Parathyroid adenoma (tissue), 2 donors: ENCODE measurements around the gene RAB23.
A peak's percentile ranks its signal among the peaks of the same experiment; 100 is the strongest.

ENCODE experiments used
- H2AFZ ChIP-seq: fragments of 300-600 bp; sonication (generic); one replicate; pipeline ENCODE4 v1.7.0; 2017; ENCODE audit warnings: antibody characterized with exemption, mild to moderate bottlenecking
- H3K27ac ChIP-seq: fragments of 300-600 bp; sonication (generic); one replicate; pipeline ENCODE4 v1.7.0; 2017
- H3K27me3 ChIP-seq: fragments of 300-600 bp; sonication (generic); one replicate; pipeline ENCODE4 v1.7.0; 2017; ENCODE audit warnings: low read length; ENCODE audit not compliant: control insufficient read depth, insufficient read depth
- H3K36me3 ChIP-seq: fragments of 300-600 bp; sonication (generic); one replicate; pipeline ENCODE4 v1.7.0; 2017; ENCODE audit warnings: low read length; ENCODE audit not compliant: control insufficient read depth, insufficient read depth
- H3K4me1 ChIP-seq: fragments of 300-600 bp; sonication (generic); one replicate; pipeline ENCODE4 v1.7.0; 2017; ENCODE audit warnings: control low read depth
- H3K4me2 ChIP-seq: fragments of 300-600 bp; sonication (generic); one replicate; pipeline ENCODE4 v1.7.0; 2017; ENCODE audit warnings: low read length
- H3K4me3 ChIP-seq: fragments of 300-600 bp; sonication (generic); one replicate; pipeline ENCODE4 v1.7.0; 2017; ENCODE audit warnings: low read depth, low read length
- H3K79me2 ChIP-seq: fragments of 300-600 bp; sonication (generic); one replicate; pipeline ENCODE4 v1.7.0; 2017; ENCODE audit warnings: control low read depth
- H3K9ac ChIP-seq: fragments of 300-600 bp; sonication (generic); one replicate; pipeline ENCODE4 v1.7.0; 2017; ENCODE audit warnings: mild to moderate bottlenecking
- H3K9me3 ChIP-seq: fragments of 300-600 bp; sonication (generic); one replicate; pipeline ENCODE4 v1.7.0; 2017; ENCODE audit warnings: low read length; ENCODE audit not compliant: control insufficient read depth
- TF ChIP-seq, protein P1 (sequence below): fragments of 300-600 bp; sonication (generic); IDR thresholded peaks from one replicate; pipeline ENCODE4 v1.7.0; 2017; ENCODE audit warnings: antibody characterized with exemption, mild to moderate bottlenecking
- donor health status: primary hyperparathyroidism.

Gene RAB23

DNA sequence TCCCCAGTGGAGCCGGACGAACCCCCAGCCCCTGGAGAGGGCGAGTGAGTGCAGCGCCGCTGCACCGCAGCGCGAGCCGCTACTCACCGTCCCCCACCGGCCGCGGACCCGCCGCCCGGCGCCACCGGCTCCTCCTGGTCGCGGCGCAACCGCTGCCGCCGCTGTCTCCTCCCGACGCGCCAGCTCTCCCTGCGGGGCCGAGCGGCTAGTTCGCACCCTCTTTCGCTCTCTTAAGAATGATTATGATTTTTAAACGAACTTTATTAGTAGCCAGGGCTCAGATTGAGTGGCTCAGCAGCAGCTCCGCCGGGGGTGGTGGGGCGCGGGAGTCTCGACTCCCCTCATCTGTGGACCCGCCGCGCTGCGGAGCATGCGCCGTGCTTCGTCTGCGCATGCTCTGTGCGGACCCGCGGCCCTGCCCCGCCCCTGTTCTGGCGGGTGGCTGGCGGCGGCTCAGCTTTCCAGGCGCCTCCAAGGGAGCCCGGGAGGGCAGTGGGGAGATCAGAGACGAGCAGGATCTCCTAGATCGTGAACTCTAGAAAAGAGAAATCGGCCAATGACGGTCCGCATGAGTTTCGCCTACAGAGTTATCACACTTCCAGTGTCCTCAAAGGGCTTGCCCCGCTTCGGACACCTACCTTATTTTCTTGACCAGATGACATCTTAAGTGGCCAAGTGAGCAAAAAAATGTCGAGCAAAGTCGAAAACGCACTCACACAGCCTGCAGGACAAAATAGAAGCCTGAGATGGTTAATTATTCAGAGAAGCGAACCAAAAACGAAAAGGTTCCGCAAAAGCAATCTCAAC, at the start of gene RAB23:
Gene RAB23 (minus strand): TSS at position 372 of the 807 bp plus-strand sequence. CDS start 11,927 bp downstream, outside the sequence.
- TF ChIP-seq, protein P1, sequence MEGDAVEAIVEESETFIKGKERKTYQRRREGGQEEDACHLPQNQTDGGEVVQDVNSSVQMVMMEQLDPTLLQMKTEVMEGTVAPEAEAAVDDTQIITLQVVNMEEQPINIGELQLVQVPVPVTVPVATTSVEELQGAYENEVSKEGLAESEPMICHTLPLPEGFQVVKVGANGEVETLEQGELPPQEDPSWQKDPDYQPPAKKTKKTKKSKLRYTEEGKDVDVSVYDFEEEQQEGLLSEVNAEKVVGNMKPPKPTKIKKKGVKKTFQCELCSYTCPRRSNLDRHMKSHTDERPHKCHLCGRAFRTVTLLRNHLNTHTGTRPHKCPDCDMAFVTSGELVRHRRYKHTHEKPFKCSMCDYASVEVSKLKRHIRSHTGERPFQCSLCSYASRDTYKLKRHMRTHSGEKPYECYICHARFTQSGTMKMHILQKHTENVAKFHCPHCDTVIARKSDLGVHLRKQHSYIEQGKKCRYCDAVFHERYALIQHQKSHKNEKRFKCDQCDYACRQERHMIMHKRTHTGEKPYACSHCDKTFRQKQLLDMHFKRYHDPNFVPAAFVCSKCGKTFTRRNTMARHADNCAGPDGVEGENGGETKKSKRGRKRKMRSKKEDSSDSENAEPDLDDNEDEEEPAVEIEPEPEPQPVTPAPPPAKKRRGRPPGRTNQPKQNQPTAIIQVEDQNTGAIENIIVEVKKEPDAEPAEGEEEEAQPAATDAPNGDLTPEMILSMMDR, result no peak
- H3K4me3 ChIP-seq, result peak within 1 kb of the TSS; percentile 95

DNA sequence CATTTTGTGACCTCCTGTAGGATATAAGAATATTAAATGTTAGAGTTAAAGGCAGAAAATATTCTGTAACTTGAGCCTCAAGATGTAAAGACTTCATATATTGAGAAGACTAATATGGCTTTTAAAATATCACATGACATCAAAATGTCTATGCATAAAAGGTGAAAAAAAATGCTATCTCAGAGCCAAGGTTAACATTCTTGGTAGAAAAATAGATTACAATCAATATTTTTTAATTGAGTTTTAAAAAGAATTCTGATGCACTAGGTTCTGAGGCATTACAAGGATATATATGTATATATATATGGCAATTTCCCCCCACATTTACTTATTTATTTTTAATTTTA, 46.2 kb upstream of the RAB23 start:
- Histone ChIP-seq H3K9me3 (no peaks in the 10 kb centered on the region), H3K4me1 (no peaks in the 10 kb centered on the region), H3K4me3 (no peak overlapping the region), H3K27me3 (no peaks in the 10 kb centered on the region), H3K4me2 (no peak overlapping the region), H3K27ac (no peak overlapping the region), H3K36me3 (no peaks in the 10 kb centered on the region), H3K9ac (no peak overlapping the region), H2AFZ (no peak overlapping the region), H3K79me2 (no peaks in the 10 kb centered on the region)
- TF ChIP-seq, protein P1, result no peak

More for the DNA sequence above, at the start of gene RAB23:
- Histone ChIP-seq H3K9ac (no peak within 1 kb of the TSS), H3K27ac (peak within 1 kb of the TSS; percentile 29), H2AFZ (peak within 1 kb of the TSS; percentile 83), H3K79me2 (no peaks in the 10 kb centered on the region), H3K4me1 (no peaks in the 10 kb centered on the region), H3K36me3 (no peaks in the 10 kb centered on the region), H3K4me2 (peak within 1 kb of the TSS; percentile 80), H3K27me3 (no peaks in the 10 kb centered on the region), H3K9me3 (no peaks in the 10 kb centered on the region)

DNA sequence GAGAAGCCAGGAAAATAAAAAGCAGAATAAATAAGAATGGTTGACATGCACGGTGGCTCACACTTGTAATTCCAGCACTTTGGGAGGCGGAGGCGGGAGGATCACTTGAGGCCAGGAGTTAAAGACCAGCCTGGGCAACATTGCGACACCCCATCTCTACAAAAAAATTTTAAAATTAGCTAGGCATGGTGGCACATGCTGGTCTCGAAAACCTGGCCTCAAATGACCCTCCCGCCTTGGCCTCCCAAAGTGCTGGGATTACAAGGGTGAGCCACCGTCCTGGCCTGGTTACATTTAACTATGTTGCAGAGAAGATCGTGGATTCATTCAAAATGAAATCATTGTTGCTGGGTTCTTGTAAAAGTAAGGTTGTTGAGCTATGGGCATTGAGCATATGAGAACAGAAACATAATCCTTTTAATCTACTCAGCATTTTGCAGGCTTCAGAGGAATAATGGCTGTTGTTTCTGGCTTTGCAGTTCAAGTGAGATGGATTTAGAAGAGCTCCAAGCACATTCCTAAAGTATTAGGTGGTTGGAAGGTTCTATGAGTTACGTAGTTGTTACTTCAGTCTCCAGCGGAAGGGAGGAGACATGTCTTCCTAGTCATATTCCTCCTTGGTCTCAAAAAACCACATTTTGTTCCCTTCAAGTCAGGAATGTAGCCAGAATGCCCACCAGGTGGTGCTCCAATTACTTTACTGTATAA, 45.6 kb upstream of the RAB23 start:
- Histone ChIP-seq H3K36me3 (no peaks in the 10 kb centered on the region), H2AFZ (peak overlapping the region; percentile 67), H3K4me1 (no peaks in the 10 kb centered on the region), H3K9ac (no peak overlapping the region), H3K4me2 (no peak overlapping the region), H3K27ac (no peak overlapping the region), H3K4me3 (no peak overlapping the region), H3K79me2 (no peaks in the 10 kb centered on the region), H3K9me3 (no peaks in the 10 kb centered on the region), H3K27me3 (no peaks in the 10 kb centered on the region)
- TF ChIP-seq, protein P1, result peak; percentile 34

DNA sequence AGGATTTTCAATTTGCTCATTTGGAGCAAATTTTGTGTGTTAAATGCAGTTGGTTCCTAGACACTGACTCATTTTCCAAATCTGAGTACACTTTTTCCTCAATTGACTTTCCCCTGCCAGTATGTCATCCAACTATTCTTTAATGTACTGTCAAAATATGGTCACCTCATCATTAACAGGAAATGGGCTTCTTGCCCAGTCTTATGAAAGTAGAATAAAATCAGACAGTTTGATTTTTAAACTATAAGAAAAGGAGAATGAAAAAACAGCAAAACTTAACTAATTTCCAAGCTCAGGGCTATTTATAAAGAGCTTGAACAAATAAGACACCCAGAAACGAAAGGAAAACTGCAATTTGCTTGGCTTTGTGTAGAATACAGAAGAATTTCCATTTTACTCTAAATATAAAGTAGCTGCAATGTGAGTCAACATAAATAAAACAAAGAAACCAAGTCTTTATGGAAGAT, 43.7 kb upstream of the RAB23 start:
- TF ChIP-seq, protein P1, result no peak
- Histone ChIP-seq H3K79me2 (no peaks in the 10 kb centered on the region), H3K4me1 (no peaks in the 10 kb centered on the region), H3K9me3 (no peaks in the 10 kb centered on the region), H2AFZ (no peak overlapping the region), H3K27me3 (no peaks in the 10 kb centered on the region), H3K36me3 (no peaks in the 10 kb centered on the region), H3K9ac (no peak overlapping the region), H3K4me2 (no peak overlapping the region), H3K27ac (no peak overlapping the region), H3K4me3 (no peak overlapping the region)
